Astrocyte of the cerebellum (primary cell): ENCODE results near the gene AGAP1.

Experiments used
- DNase-seq: peaks from one replicate; pipeline ENCODE4 v3.0.0-alpha.2; 2011; ENCODE audit warnings: low read depth
- H3K4me3 ChIP-seq: 2 replicates; pipeline ENCODE4 v1.5.1; 2011; ENCODE audit warnings: mild to moderate bottlenecking, low read depth, low read length, moderate library complexity
- in situ Hi-C: cut with HindIII; loops from 2 replicates; pipeline ENCODE4 v1.10.0; 2017; ENCODE audit warnings: low sequenced_read_pairs
- TF ChIP-seq, protein P1 (sequence below): IDR thresholded peaks from 2 replicates; pipeline ENCODE4 v1.5.1; 2012; ENCODE audit warnings: low read length, low read depth, moderate library complexity, mild to moderate bottlenecking; ENCODE audit errors: missing control alignments

Gene AGAP1

DNA sequence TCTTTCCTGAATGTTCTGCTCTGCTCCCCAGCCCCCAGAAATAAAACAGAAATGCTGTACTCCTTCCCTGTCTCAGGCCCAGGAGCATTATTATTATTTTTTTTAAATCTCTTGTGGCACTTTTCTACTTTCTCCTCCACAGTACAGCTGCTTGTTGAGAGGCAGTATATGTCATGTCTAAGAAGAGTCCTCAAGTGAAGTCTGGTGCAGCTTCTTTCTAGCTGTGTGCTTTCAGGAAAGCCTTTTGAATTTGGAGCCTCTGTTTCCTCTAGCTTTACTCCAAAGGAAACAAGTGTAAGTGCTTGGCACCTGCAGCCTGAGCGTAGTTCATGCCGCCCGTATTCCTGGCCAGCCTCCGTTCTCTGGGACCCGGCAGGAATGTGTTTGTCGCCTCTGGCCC lies 22.4 kb downstream of the AGAP1 start:
- in situ Hi-C loops = no loop called here

GRCh38 chr2:235518322-235519090 lies 24.7 kb downstream of the AGAP1 start:
- TF ChIP-seq, protein P1, sequence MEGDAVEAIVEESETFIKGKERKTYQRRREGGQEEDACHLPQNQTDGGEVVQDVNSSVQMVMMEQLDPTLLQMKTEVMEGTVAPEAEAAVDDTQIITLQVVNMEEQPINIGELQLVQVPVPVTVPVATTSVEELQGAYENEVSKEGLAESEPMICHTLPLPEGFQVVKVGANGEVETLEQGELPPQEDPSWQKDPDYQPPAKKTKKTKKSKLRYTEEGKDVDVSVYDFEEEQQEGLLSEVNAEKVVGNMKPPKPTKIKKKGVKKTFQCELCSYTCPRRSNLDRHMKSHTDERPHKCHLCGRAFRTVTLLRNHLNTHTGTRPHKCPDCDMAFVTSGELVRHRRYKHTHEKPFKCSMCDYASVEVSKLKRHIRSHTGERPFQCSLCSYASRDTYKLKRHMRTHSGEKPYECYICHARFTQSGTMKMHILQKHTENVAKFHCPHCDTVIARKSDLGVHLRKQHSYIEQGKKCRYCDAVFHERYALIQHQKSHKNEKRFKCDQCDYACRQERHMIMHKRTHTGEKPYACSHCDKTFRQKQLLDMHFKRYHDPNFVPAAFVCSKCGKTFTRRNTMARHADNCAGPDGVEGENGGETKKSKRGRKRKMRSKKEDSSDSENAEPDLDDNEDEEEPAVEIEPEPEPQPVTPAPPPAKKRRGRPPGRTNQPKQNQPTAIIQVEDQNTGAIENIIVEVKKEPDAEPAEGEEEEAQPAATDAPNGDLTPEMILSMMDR = no peak
- DNase-seq = no peak
- in situ Hi-C loops = no loop called here
- H3K4me3 ChIP-seq = no peak overlapping the region

More for the DNA sequence above, 22.4 kb downstream of the AGAP1 start:
- TF ChIP-seq, protein P1 = no peak
- no peak overlapping the region for H3K4me3 ChIP-seq
- no peak for DNase-seq

- DNase-seq = no peak
- TF ChIP-seq, protein P1 = no peak
- in situ Hi-C loops = no loop called here
- no peak overlapping the region for H3K4me3 ChIP-seq
Observed at GRCh38 chr2:235520787-235521186, 26.9 kb downstream of the AGAP1 start.

- no peak for DNase-seq
- TF ChIP-seq, protein P1 = no peak
Observed at GRCh38 chr2:235521844-235522243, 28.0 kb downstream of the AGAP1 start.

GRCh38 chr2:235523021-235523420 lies 29.2 kb downstream of the AGAP1 start:
- in situ Hi-C loops = no loop called here
- no peak for DNase-seq
- no peak overlapping the region for H3K4me3 ChIP-seq
- TF ChIP-seq, protein P1 = no peak

More at GRCh38 chr2:235521844-235522243, 28.0 kb downstream of the AGAP1 start:
- in situ Hi-C loops = no loop called here
- no peak overlapping the region for H3K4me3 ChIP-seq

DNA sequence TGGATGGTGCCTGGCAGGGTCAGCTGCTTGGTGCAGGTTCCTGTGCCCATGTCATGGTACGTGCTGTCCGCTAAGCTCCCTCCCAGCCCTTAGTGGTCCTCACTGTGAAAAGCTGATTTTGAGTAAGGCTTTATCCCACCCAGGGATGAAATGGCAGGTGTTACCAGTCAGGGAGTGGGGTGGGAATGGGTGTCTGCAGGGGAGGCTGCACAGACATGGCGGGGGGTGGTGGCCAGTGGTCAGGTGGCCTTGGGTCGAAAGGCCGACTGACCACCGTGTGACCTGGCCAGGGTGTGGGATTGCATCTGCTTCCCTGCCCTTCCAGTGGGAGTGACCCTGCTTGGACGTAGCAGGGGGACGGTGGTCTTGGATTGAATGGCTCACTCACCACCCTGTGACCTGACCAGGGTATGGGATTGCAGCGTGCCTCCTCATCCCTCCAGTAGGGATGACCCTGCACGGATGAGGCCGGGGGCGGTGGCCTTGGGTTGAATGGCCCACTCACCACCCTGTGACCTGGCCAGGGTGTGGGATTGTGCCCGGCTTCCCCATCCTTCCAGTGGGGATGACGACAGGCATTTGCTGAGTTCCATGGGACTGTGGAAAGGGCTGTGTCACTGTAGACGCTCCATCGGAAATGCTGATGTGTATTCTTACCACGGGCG lies 29.8 kb downstream of the AGAP1 start:
- in situ Hi-C loops = no loop called here
- TF ChIP-seq, protein P1 = no peak
- DNase-seq = no peak
- no peak overlapping the region for H3K4me3 ChIP-seq
